NCI-H2227 treated with DMSO at 0.1 percent for 48 hours (cell line): ENCODE data around the gene SPCS3.
A peak's percentile ranks its signal among the peaks of the same experiment; 100 is the strongest.
"Not testable (repeated sequence)": the region's sequence is repeated elsewhere in the genome, so short reads cannot be mapped to it uniquely, and the experiment has no call there.

ENCODE experiments used
- DNase-seq: peaks from one replicate; lab custom pipeline; 2025; lab: John Stamatoyannopoulos, UW

Gene SPCS3

GRCh38 chr4:176306837-176307665, 12.7 kb upstream of the SPCS3 start:
- no peak for DNase-seq

DNA sequence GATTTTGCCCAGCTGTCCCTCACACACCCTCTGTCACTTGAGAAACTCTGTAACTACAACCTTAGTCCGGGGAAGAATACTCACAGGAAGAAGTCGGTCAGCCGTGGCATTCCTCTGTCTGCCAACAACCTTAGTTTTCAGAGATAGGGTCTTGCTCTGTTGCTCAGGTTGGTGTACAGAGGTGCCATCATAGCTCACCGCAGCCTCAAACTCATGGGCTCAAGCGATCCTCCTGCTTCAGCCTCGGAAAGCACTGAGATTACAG, 12.2 kb upstream of the SPCS3 start:
- DNase-seq = no peak

DNA sequence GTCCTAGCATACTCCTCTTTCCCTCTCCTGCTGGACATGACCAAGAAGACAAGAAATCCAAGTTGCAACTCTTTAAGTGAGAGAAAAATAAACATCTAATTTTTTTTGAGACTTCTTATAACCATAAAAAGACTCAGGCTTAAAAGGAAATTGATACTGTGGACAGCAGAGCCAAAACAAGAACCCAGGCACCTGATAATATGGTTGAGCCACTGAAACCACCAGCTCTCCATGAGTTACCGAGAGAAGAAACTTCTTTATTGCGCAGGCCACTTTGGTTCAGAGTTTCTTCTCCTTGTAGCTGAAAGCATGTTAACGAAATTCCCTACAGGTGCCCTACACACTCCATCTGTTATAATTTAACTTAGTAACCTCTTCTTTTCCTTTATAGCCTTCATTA, 11.3 kb upstream of the SPCS3 start:
- DNase-seq = no peak

DNA sequence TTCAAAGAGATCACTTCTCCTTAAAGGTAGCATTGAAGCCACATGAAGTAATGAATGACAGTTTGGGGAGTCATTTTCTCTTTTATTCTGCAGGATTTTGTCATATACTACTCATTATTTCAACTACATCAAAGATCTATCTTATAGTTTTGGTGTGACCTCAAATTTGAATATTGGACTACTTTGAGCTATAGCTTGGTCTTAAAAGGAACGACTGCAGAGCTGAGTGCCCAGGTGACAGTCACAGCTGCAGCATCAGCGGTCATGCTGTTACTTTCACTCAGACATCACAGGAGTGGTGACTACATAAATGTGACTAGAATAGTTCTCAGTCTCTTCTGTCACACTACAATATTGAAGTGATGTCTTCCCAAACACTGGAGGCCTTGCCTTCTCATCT, 10.7 kb upstream of the SPCS3 start:
- no peak for DNase-seq

DNA sequence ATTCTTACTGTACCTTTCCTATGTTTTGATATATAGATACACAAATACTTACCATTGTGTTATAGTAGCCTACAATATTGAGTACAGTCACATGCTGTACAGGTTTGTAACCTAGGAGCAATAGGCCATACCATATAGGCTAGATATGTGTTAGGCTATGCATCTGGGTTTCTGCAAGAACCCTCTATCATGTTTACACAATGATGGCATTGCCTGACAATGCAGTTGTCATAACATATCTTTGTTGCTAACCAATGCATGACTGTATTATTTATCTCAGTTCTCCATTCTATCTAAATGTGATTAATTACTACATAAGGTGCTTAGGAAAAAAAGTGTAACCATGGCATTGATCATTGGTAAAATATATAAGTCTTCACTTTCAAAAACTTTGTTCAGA, 10.0 kb upstream of the SPCS3 start:
- DNase-seq = no peak

GRCh38 chr4:176313596-176314336, 6.0 kb upstream of the SPCS3 start:
- no peak for DNase-seq

GRCh38 chr4:176319151-176319703, 539 bp upstream of the SPCS3 start:
- peak; percentile 23 for DNase-seq

DNA sequence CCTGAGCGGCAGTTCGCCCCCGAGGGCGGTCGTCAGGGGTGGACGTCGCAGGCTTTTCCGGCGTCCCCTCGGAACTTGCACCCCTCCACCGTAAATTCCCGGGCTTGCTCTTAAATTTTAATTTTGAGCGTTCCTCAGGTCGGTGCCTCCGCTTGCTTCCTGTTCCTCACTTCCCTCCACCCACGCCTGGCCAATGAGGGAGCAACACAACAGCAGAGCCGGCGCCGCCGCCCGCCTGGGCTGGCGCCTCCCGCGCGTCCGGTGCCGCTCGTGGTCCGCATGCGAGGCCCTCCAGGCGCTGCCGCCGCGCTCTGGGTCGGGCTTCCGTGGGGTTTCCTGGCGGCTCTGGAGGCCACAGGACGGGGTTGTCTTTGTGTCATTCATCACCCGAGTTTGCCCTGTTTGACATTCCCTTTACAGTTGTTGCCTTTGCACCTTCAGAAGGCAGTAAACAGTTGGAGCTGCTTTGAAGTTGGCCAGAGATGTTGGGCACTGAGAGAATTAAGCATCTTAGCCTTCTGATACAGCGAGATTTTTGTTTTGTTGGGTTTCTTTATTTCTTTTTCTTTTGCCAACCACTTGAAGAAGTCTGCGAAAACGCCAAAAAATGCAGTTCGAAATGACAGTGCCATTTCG, 692 bp downstream of the SPCS3 start:
- DNase-seq = peak; percentile 21

- no peak for DNase-seq
These were observed 1.2 kb downstream of the SPCS3 start for GRCh38 chr4:176320976-176321361.

DNA sequence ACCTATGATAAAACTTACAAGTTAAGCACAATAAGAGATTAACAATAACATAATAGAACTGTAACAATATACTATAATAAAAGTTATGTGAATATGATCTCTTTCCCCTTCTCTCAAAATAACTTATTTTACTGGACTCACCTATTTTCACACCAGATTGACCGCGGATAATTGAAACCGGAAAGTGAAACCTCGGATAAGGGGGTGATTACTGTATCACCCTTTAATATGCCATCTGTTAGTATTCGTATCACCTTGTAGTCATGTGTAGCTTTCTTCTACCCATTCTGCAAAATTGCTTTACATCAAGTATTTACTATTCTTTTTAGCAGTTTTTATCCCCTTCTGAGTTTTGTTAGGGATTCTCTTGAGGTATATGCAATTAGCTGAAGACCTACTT, 1.8 kb downstream of the SPCS3 start:
- DNase-seq = no peak

- DNase-seq = no peak
These were observed 3.9 kb downstream of the SPCS3 start for GRCh38 chr4:176323511-176324160.

- DNase-seq = not testable (repeated sequence)
These were observed 5.1 kb downstream of the SPCS3 start for GRCh38 chr4:176324876-176325275.

DNA sequence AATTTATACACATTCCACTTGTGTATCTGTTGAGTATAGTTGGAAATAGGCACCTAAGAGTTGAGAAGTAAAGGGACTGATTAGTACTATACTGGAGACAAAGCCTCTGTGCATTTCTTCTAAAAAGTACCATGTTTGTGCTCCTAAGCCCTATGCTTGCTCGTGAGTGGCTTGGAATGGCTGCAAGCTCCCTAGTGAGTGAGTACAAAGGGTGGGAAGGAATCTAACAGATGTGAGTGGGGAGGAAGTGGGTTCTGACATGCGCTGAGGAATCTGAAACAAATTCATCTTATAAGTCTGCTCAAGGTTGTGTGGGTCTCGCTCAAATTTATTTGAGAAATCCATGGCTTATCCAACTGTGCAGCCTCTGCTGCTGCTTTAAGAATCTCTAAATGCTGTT, 13.3 kb downstream of the SPCS3 start:
- no peak for DNase-seq

DNA sequence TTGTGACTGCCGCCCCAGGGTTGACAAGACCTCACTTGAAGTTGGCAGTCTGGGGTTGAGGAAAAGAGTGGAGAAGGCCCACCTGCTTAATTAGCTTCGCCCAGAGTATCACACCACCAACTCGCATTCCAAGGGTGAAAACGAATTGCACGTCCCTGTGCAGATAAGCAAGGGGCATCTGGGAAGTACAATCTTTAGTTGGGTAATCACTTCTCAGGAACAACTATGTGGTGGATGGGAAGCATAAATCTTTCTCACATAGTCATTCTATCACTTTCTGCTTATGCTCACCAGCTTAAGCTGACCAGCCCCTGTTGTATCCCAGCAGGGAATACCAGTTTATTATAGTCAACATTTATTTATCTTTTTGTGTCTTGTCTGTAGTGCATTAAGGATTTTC, 14.3 kb downstream of the SPCS3 start:
- DNase-seq = no peak

GRCh38 chr4:176335421-176335820, 15.7 kb downstream of the SPCS3 start:
- DNase-seq = no peak

DNA sequence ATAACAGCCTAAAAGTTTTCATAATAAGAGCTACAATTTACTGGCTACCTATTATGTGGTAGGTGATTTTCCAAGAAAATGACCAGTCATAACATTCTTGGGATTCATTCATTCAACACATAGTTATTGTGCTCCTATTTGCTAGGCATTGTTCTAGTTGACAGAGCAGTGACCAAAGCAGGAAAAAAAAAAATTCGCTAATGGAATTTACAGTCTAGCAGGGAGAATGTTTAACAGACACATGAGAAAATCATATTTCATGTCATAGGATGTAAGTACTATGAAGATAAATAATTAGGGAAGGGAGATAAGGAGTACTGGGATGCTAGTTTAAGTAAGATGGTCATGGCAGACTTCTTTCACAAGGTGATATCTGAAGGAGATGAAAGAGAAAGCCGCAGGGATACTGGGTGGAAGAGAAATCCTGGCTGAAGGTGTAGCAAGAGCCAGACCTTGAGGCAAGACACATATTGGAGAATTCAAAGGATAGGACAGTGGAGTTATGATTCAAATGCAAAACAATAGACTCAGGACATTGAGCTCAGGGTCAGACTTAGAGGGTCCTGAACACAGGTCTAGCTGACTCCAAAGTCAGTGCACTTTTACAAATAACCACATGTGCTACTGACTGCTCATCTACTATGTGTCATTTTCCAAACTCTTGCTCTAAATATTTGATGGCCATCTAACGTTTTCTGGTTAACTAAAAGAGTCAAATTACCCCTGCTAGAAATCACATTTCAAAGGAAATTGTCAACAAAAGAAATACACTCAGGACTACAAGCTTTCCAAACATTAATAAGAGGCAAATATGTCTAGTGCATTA, 20.4 kb downstream of the SPCS3 start:
- no peak for DNase-seq

- peak; percentile 47 for DNase-seq
These were observed 21.3 kb downstream of the SPCS3 start for GRCh38 chr4:176340871-176341685.

GRCh38 chr4:176342384-176342783, 22.6 kb downstream of the SPCS3 start:
- no peak for DNase-seq

DNA sequence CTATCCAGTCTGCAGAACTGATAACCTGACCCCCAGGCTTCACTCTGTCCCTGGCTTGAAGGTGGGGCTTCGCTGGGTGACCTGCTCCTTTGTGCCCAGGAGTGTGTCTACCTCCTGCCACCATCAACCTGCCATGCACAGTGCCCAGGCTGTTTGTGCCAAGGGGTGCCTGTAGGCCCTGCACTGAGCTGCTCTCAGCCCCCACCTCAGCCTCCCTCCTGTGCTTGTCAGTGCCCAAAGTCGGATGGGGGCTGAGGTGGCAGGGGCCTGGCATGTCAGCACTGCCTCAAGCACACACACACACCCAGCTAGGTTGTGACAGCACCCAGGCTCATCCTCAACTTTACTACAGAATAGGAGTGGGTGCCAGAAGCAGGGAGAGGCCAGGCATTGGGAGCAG, 23.5 kb downstream of the SPCS3 start:
- DNase-seq = no peak

GRCh38 chr4:176345346-176345745, 25.6 kb downstream of the SPCS3 start:
- DNase-seq = not testable (repeated sequence)

GRCh38 chr4:176346836-176347235, 27.1 kb downstream of the SPCS3 start:
- DNase-seq = not testable (repeated sequence)
